Fibroblast of lung (primary cell): ENCODE data around the gene UGT1A10. TPM values are rescaled to one million over a fixed set of nuclear protein-coding genes. Genes with fewer than 3 reads are reported as not detected.

Experiments used
- DNase-seq, 2 donors: peaks; one replicate each; pipeline versions ENCODE4 v3.0.0 to v3.0.0-alpha.2; 2010; ENCODE audit warnings: low read depth in 2 of 2
- H2AFZ ChIP-seq: 2 replicates; pipeline ENCODE4 v1.5.1; 2012; ENCODE audit warnings: low read length, control low read depth, inconsistent platforms
- H3K27ac ChIP-seq: 2 replicates; pipeline ENCODE4 v1.5.1; 2011; ENCODE audit warnings: low read length, control low read depth; ENCODE audit not compliant: insufficient read depth
- H3K27me3 ChIP-seq: 2 replicates; pipeline ENCODE4 v1.5.1; 2011; ENCODE audit warnings: mild to moderate bottlenecking, low read length; ENCODE audit not compliant: control insufficient read depth, insufficient read depth
- H3K36me3 ChIP-seq: 2 replicates; pipeline ENCODE4 v1.5.1; 2011; ENCODE audit warnings: low read length; ENCODE audit not compliant: control insufficient read depth, insufficient read depth
- H3K4me1 ChIP-seq: 2 replicates; pipeline ENCODE4 v1.5.1; 2011; ENCODE audit warnings: low read length; ENCODE audit not compliant: control insufficient read depth, insufficient read depth; ENCODE audit errors: extremely low read depth
- H3K4me2 ChIP-seq: 2 replicates; pipeline ENCODE4 v1.5.1; 2011; ENCODE audit warnings: low read length, control low read depth; ENCODE audit not compliant: insufficient read depth; ENCODE audit errors: extremely low read depth
- H3K4me3 ChIP-seq, 4 experiments: fragments of 200-600 bp in 1 of 4; sonication (generic) in 1 of 4; replicated peaks in 1 of 4; 2 replicates each; pipeline ENCODE4 v1.5.1; 2011 to 2016; ENCODE audit warnings: low read length in 4 of 4, low read depth in 3 of 4, mild to moderate bottlenecking in 3 of 4, control low read depth in 2 of 4, inconsistent platforms in 1 of 4, mixed read lengths in 1 of 4; ENCODE audit not compliant: insufficient read depth in 1 of 4; ENCODE audit errors: control extremely low read depth in 1 of 4
- H3K79me2 ChIP-seq: 2 replicates; pipeline ENCODE4 v1.5.1; 2012; ENCODE audit warnings: mild to moderate bottlenecking, low read length, inconsistent platforms; ENCODE audit not compliant: control insufficient read depth, insufficient read depth
- H3K9ac ChIP-seq: 2 replicates; pipeline ENCODE4 v1.5.1; 2011; ENCODE audit warnings: mild to moderate bottlenecking, low read length, control low read depth; ENCODE audit not compliant: insufficient read depth
- H3K9me3 ChIP-seq: 2 replicates; pipeline ENCODE4 v1.5.1; 2012; ENCODE audit warnings: low read depth, low read length; ENCODE audit not compliant: control insufficient read depth, insufficient read depth
- H4K20me1 ChIP-seq: 2 replicates; pipeline ENCODE4 v1.5.1; 2011; ENCODE audit warnings: low read length; ENCODE audit not compliant: control insufficient read depth, insufficient read depth; ENCODE audit errors: extremely low read depth
- CTCF ChIP-seq, 2 donors: IDR thresholded peaks in 1 of 2; conservative IDR thresholded peaks in 1 of 2; 1 replicate in 1 of 2; 2 replicates in 1 of 2; pipeline ENCODE4 v1.5.1; 2011 to 2012; ENCODE audit warnings: low read length in 2 of 2, control low read depth in 1 of 2, inconsistent platforms in 1 of 2, low read depth in 1 of 2, mild to moderate bottlenecking in 1 of 2
- EZH2 ChIP-seq: IDR thresholded peaks from 2 replicates; pipeline ENCODE4 v1.5.1; 2012; ENCODE audit warnings: low read length, control low read depth, mild to moderate bottlenecking; ENCODE audit errors: missing control alignments
- polyA plus RNA-seq, 2 donors: library from polyadenylated mRNA; depleted of rRNA in 1 of 2; stranded (reverse) in 1 of 2; unstranded in 1 of 2; fragments of >200 nt; gene quantifications; 2 replicates each; pipeline ENCODE4 v1.2.1, GENCODE V29; 2011 to 2012; ENCODE audit warnings: missing spikeins in 1 of 2
- total RNA-seq: library from RNA; depleted of rRNA; stranded (reverse); fragments of >200 nt; gene quantifications from 2 replicates; pipeline ENCODE4 v1.2.1, GENCODE V29; 2014

Gene UGT1A10
- total and polyA plus RNA-seq, 2 donors (not counting 1 experiment from before 2014, with no cell fraction given) = not detected

- no peak for DNase-seq
- TF ChIP-seq EZH2 (no peak), CTCF (conservative IDR thresholded peaks at IDR 0.05 in 1 of 2, IDR thresholded peaks at IDR 0.05 in 1 of 2; ENCODE audit: low read depth in 1 of 2, low read length in 2 of 2) (no peak)
- Histone ChIP-seq H3K27me3 (no peaks in the 10 kb centered on the region), H3K36me3 (no peaks in the 10 kb centered on the region), H3K4me3 (no peak overlapping the region), H4K20me1 (no peaks in the 10 kb centered on the region), H2AFZ (no peak overlapping the region), H3K4me1 (no peaks in the 10 kb centered on the region), H3K9ac (no peak overlapping the region), H3K4me2 (no peak overlapping the region), H3K27ac (no peak overlapping the region), H3K79me2 (no peaks in the 10 kb centered on the region), H3K9me3 (no peaks in the 10 kb centered on the region)
These were observed 137.6 kb downstream of the UGT1A10 start for GRCh38 chr2:233773854-233774253.

GRCh38 chr2:233775414-233775813 lies 139.2 kb downstream of the UGT1A10 start:
- no peak overlapping the region for H3K4me3 ChIP-seq
- no peaks in the 10 kb centered on the region for H3K79me2 ChIP-seq
- no peaks in the 10 kb centered on the region for H3K4me1 ChIP-seq
- TF ChIP-seq CTCF (conservative IDR thresholded peaks at IDR 0.05 in 1 of 2, IDR thresholded peaks at IDR 0.05 in 1 of 2; ENCODE audit: low read depth in 1 of 2, low read length in 2 of 2) (no peak), EZH2 (no peak)
- no peak overlapping the region for H2AFZ ChIP-seq
- no peaks in the 10 kb centered on the region for H4K20me1 ChIP-seq
- H3K9me3 ChIP-seq = no peaks in the 10 kb centered on the region
- H3K27me3 ChIP-seq = no peaks in the 10 kb centered on the region
- H3K4me2 ChIP-seq = no peak overlapping the region
- DNase-seq = no peak
- H3K36me3 ChIP-seq = no peaks in the 10 kb centered on the region
- H3K27ac ChIP-seq = no peak overlapping the region
- H3K9ac ChIP-seq = no peak overlapping the region

GRCh38 chr2:233778030-233778429 lies 141.8 kb downstream of the UGT1A10 start, which contains the start of gene MROH2A:
Gene MROH2A, plus strand, starts transcription at chr2:233778330. Its CDS starts 1,029 bp downstream, at chr2:233779359.
- H3K79me2 ChIP-seq = no peaks in the 10 kb centered on the region
- no peak within 1 kb of the TSS for H2AFZ ChIP-seq
- H3K4me3 ChIP-seq = no peak within 1 kb of the TSS
- no peak for DNase-seq
- H3K27me3 ChIP-seq = no peaks in the 10 kb centered on the region
- H4K20me1 ChIP-seq = no peaks in the 10 kb centered on the region
- H3K9ac ChIP-seq = no peak within 1 kb of the TSS
- H3K4me2 ChIP-seq = no peak within 1 kb of the TSS
- TF ChIP-seq EZH2 (no peak), CTCF (conservative IDR thresholded peaks at IDR 0.05 in 1 of 2, IDR thresholded peaks at IDR 0.05 in 1 of 2; ENCODE audit: low read depth in 1 of 2, low read length in 2 of 2) (no peak)
- no peaks in the 10 kb centered on the region for H3K9me3 ChIP-seq
- H3K36me3 ChIP-seq = no peaks in the 10 kb centered on the region
- H3K27ac ChIP-seq = no peak within 1 kb of the TSS
- no peaks in the 10 kb centered on the region for H3K4me1 ChIP-seq
